Large intestine (tissue), 3 donors: ENCODE data around the gene CELF2. TPM values are rescaled to one million over a fixed set of nuclear protein-coding genes. Genes with fewer than 3 reads are reported as not detected.
A peak's percentile ranks its signal among the peaks of the same experiment; 100 is the strongest.

Experiments used
- DNase-seq, 2 donors: peaks; one replicate each; pipeline versions ENCODE4 v3.0.0 to v3.0.0-alpha.2; 2013
- H3K27ac ChIP-seq: one replicate; pipeline ENCODE4 v1.5.1; 2013; ENCODE audit warnings: low read length
- H3K27me3 ChIP-seq: 2 replicates; pipeline ENCODE4 v1.6.1; 2013; ENCODE audit warnings: low read length; ENCODE audit not compliant: control insufficient read depth, insufficient read depth
- H3K36me3 ChIP-seq: 2 replicates; pipeline ENCODE4 v1.6.1; 2013; ENCODE audit warnings: low read length; ENCODE audit not compliant: control insufficient read depth, insufficient read depth
- H3K4me1 ChIP-seq: one replicate; pipeline ENCODE4 v1.6.1; 2013; ENCODE audit warnings: low read length; ENCODE audit not compliant: control insufficient read depth, insufficient read depth
- H3K4me3 ChIP-seq: one replicate; pipeline ENCODE4 v1.5.1; 2013; ENCODE audit warnings: low read length
- H3K9me3 ChIP-seq: one replicate; pipeline ENCODE4 v1.6.1; 2013; ENCODE audit warnings: mild to moderate bottlenecking, low read depth, low read length, moderate library complexity; ENCODE audit not compliant: control insufficient read depth
- WGBS: methylation state at CpG from one replicate; pipeline ENCODE4 v1.1.5; 2013; ENCODE audit warnings: low lambda C conversion rate; ENCODE audit not compliant: insufficient coverage; 5-methylcytosine and 5-hydroxymethylcytosine counted together
- polyA plus RNA-seq: library from polyadenylated mRNA; unstranded; fragments of 120-200 nt; gene quantifications from one replicate; pipeline ENCODE4 v1.2.1, GENCODE V29; 2013

CELF2 gene
- polyA plus RNA-seq, 1 donor: 14.9 TPM

- Histone ChIP-seq H3K9me3 (no peaks in the 10 kb centered on the region), H3K4me1 (peaks cover 4% of the 10 kb centered on the region), H3K4me3 (no peak overlapping the region), H3K27ac (no peak overlapping the region), H3K27me3 (no peaks in the 10 kb centered on the region), H3K36me3 (no peaks in the 10 kb centered on the region)
- 80% methylated on average over 2 of the region's 12 CpGs for WGBS
- DNase-seq: no peak
These were observed 318.3 kb downstream of the CELF2 start for GRCh38 chr10:11335881-11336430.

GRCh38 chr10:11336722-11337162 lies 319.1 kb downstream of the CELF2 start:
- Histone ChIP-seq H3K4me3 (no peak overlapping the region), H3K27ac (no peak overlapping the region), H3K4me1 (peaks cover 8% of the 10 kb centered on the region), H3K36me3 (no peaks in the 10 kb centered on the region), H3K9me3 (no peaks in the 10 kb centered on the region), H3K27me3 (no peaks in the 10 kb centered on the region)
- WGBS: no CpG with 5 or more reads among the region's 8 CpGs
- no peak for DNase-seq

- no CpG with 5 or more reads among the region's 15 CpGs for WGBS
- Histone ChIP-seq H3K4me3 (no peak overlapping the region), H3K9me3 (no peaks in the 10 kb centered on the region), H3K36me3 (no peaks in the 10 kb centered on the region), H3K27ac (no peak overlapping the region), H3K4me1 (peaks cover 11% of the 10 kb centered on the region), H3K27me3 (no peaks in the 10 kb centered on the region)
- DNase-seq: no peak
These were observed 319.8 kb downstream of the CELF2 start for GRCh38 chr10:11337516-11337915.

GRCh38 chr10:11338160-11338844 lies 320.6 kb downstream of the CELF2 start:
- Histone ChIP-seq H3K4me1 (peaks cover 11% of the 10 kb centered on the region), H3K9me3 (no peaks in the 10 kb centered on the region), H3K36me3 (no peaks in the 10 kb centered on the region), H3K27me3 (no peaks in the 10 kb centered on the region), H3K4me3 (no peak overlapping the region), H3K27ac (no peak overlapping the region)
- WGBS: no CpG with 5 or more reads among the region's 10 CpGs
- no peak for DNase-seq

GRCh38 chr10:11339013-11339412 lies 321.3 kb downstream of the CELF2 start:
- Histone ChIP-seq H3K27me3 (no peaks in the 10 kb centered on the region), H3K4me1 (peaks cover 11% of the 10 kb centered on the region), H3K4me3 (no peak overlapping the region), H3K36me3 (no peaks in the 10 kb centered on the region), H3K27ac (no peak overlapping the region), H3K9me3 (peaks cover 2% of the 10 kb centered on the region)
- DNase-seq: no peak
- WGBS: 40% methylated on average over 1 of the region's 7 CpGs

- no peaks in the 10 kb centered on the region for H3K36me3 ChIP-seq
- no peak for DNase-seq
- WGBS: no CpG with 5 or more reads among the region's 18 CpGs
These were observed 322.0 kb downstream of the CELF2 start for GRCh38 chr10:11339660-11340059.

GRCh38 chr10:11341283-11341960 lies 323.8 kb downstream of the CELF2 start:
- H3K27ac ChIP-seq: peak overlapping the region; percentile 60
- peaks cover 10% of the 10 kb centered on the region for H3K9me3 ChIP-seq
- no peak overlapping the region for H3K4me3 ChIP-seq
- H3K36me3 ChIP-seq: no peaks in the 10 kb centered on the region
- no peaks in the 10 kb centered on the region for H3K27me3 ChIP-seq
- peaks cover 11% of the 10 kb centered on the region for H3K4me1 ChIP-seq
- no CpG with 5 or more reads among the region's 5 CpGs for WGBS
- DNase-seq: peak; percentile 55 to 69

More at GRCh38 chr10:11339660-11340059, 322.0 kb downstream of the CELF2 start:
- peaks cover 8% of the 10 kb centered on the region for H3K9me3 ChIP-seq
- H3K4me1 ChIP-seq: peaks cover 11% of the 10 kb centered on the region
- no peak overlapping the region for H3K4me3 ChIP-seq
- H3K27me3 ChIP-seq: no peaks in the 10 kb centered on the region
- no peak overlapping the region for H3K27ac ChIP-seq

- Histone ChIP-seq H3K36me3 (no peaks in the 10 kb centered on the region), H3K27me3 (no peaks in the 10 kb centered on the region), H3K4me1 (peaks cover 11% of the 10 kb centered on the region), H3K9me3 (peaks cover 10% of the 10 kb centered on the region), H3K27ac (no peak overlapping the region), H3K4me3 (no peak overlapping the region)
- no CpG with 5 or more reads among the region's 30 CpGs for WGBS
- no peak for DNase-seq
These were observed 326.4 kb downstream of the CELF2 start for GRCh38 chr10:11344081-11344480.

GRCh38 chr10:11344550-11344949 lies 326.9 kb downstream of the CELF2 start:
- peaks cover 11% of the 10 kb centered on the region for H3K4me1 ChIP-seq
- peaks cover 10% of the 10 kb centered on the region for H3K9me3 ChIP-seq
- 100% methylated on average over 2 of the region's 28 CpGs for WGBS
- H3K36me3 ChIP-seq: no peaks in the 10 kb centered on the region
- DNase-seq: no peak
- no peak overlapping the region for H3K27ac ChIP-seq
- H3K4me3 ChIP-seq: no peak overlapping the region
- H3K27me3 ChIP-seq: no peaks in the 10 kb centered on the region

GRCh38 chr10:11345224-11346054 lies 327.8 kb downstream of the CELF2 start:
- no peak overlapping the region for H3K4me3 ChIP-seq
- H3K27ac ChIP-seq: no peak overlapping the region
- H3K9me3 ChIP-seq: peaks cover 10% of the 10 kb centered on the region
- H3K4me1 ChIP-seq: peaks cover 11% of the 10 kb centered on the region
- no CpG with 5 or more reads among the region's 10 CpGs for WGBS
- no peaks in the 10 kb centered on the region for H3K27me3 ChIP-seq
- H3K36me3 ChIP-seq: no peaks in the 10 kb centered on the region
- DNase-seq: peak in 1 of 2 donors; percentile 8
